Fibroblast of skin of left quadriceps (primary cell): ENCODE results near the gene BOC.
A peak's percentile ranks its signal among the peaks of the same experiment; 100 is the strongest.

Source experiments
- DNase-seq, 2 experiments: peaks; one replicate each; pipeline ENCODE4 v3.0.0-alpha.2; 2013; ENCODE audit warnings: low read depth in 2 of 2

BOC gene

DNA sequence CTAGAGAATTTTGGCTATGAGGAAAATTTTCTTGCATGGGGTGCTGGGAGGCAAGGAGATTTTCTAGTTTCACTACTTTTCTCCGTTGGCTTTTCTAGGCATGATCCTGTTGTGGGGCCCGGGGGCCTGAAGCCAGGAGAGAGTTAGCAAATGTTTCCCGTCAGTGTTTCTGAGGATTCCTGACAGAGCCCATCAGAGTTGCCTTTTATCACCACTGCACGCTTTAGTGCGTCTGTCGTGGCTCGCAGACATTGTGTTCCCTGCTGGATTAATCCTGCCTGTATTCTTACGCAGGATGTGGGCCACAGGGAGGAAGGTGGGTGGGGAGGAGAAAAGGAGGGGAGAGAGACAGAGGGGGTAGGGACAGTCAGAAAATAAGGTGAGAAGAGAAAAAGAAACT lies 18.1 kb upstream of the BOC start:
- no peak for DNase-seq

DNA sequence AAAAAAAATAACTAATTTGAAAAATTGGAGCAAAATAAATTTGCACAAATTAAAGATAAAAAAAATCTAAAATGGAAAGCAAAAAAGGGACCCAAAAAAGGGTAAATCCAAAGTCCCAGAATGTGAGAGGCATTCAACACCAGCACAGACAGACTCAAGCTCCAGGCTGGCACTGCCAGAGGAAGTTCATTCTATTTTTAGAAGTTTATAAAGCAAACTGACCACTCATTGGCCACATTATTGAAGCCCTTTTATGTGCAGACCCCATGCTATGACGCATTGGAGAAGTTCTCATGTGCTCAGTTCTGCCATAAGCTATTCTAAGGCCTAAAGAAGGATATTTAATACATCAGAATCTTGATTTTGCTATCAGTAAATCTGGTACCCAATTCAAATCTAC lies 17.6 kb upstream of the BOC start:
- DNase-seq = no peak

DNA sequence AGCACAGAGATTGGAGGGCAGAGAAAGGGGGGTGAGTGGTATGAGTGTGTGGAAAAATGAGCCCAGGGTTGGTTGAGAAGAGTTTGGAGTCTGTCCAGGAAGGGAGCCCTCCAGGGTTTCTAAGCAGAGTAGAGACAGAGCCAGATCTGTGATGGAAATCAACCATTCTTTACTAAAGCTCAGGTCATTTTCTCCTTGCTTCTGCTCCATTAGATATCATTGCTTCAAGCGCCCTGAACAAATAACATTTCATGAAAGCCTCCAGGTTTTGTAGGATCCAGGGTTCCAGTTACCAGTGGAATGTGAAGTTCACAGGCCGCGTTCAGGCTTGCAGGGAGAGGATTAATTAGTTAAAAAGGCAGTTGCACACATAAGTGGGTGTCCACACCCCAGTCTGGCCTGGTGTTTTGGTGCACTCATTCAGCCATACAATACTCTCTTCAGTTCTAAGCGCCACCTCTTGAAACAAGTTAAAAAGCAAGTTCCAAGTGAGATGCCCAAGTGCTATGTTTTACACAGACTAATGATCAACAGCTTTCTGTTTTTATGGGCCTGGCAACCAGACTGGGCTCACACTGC lies 16.4 kb upstream of the BOC start:
- no peak for DNase-seq

- DNase-seq = no peak
These were observed 11.0 kb upstream of the BOC start for GRCh38 chr3:113200351-113200750.

DNA sequence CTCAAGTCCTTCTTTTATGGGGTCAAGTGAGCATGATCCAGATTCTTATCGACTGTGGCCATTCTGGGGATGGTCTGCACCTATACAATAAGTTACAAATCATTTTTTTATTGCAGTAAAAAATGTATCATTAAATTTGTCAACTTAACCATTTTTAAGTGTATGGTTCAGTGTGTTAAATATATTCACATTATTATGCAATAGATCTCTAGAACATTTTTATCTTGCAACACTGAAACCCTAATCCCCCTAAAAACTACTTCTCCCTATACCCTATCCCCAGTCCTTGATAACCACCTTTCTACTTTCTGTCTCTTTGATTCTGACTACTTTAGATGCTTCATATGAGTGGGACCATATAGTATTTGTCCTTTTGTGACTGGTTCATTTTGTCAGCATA lies 10.4 kb upstream of the BOC start:
- DNase-seq = no peak

DNA sequence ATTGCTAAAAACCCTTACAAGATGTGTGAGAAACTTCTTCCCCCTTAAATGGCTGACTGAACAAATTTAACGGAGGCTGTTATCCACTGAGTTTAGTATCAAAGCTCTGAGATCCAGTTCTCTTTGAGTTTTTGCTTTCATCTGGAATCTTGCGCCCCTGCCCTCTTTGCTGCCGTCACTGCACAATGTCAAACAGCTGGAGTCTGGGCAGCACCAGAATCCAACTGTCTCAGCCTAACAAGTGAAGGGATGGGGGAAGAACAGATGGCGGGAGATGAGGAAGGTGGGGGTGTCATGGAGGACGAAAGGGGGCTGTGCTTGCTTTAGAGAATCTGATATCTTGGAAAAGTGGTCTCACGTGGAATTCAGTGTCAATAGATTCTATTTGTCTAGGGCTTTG lies 7.0 kb upstream of the BOC start:
- DNase-seq = no peak

DNA sequence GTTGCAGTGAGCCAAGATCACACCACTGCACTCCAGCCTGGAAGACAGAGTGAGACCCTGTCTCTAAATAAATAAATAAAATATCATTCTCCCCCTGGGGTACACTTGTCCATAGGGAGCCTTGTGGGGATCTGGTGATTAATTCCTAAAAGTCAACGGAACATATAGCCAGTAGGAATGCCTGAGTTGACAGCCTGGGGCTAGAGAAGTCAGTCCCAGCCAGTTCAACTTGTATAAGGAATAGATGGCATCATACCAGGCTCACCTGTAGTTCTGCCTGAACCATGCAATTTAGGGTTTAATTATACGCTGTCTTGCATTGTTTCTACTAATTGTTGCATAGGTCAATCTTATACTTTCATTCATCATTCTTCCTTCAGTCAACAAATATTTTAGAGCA lies 5.9 kb upstream of the BOC start:
- no peak for DNase-seq

DNA sequence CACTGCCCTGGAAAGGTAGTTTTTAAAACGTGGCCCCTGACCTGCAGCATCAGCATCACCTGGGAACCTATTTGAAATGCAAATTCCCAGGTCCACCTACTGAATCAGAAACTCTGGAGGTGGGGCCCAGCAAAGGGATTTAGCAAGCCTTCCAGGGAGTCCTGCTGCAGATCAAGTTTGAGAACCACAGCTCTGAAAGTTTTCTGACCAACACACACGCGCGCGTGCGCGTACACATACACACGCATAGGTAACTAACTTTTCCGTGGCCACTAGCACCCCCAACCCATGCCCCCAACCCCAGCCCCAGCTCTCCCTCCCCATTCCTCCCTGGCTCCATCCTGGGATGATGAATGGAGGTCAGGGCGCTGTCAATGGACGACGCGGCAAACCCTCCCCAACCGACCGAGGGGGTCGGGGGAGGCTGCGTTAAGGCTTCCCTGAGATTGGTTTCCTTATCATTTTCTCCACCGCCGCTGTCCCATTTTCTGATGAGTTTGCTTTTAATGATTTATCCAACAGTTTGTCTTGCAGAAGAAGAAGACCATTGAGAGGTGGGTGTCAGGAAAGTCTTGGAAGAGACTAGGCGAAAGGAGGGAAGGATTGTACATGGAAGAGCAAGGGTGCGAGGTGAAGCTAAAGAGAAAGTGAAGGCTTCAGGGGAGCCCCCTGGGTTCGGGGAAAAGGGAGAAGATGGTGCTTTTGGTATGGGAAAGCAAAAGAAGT lies 590 bp upstream of the BOC start:
- DNase-seq = no peak

DNA sequence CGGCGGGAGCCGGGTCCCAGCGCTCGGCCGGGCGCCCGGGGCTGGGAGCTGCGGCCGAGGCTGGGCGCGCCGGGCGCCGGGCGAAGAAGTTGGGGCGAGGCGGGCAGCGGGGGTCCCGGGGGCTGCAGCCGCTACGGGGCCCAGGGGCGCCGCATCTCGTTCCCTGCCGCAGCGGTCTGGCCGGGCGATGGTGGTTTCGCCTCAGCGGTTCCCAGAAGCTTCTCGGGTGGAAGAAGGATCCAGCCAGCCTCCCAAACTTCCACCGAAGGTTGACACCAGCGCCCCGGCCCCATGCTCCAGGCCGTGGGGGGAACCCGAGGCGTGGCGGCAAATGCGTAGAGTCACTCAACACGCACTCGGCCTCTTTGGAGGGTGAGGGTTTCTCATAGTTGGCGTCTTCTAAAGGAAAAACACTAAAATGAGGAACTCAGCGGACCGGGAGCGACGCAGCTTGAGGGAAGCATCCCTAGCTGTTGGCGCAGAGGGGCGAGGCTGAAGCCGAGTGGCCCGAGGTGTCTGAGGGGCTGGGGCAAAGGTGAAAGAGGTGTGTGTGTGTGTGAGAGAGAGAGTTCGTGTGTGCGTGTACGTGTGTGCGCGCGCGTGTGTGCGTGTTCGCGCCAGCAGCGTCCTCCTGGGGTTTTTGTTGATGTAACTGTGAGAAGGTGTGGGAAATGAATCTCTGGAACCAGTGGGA lies 940 bp downstream of the BOC start:
- DNase-seq = no peak

GRCh38 chr3:113212844-113213375 lies 1.6 kb downstream of the BOC start:
- no peak for DNase-seq

GRCh38 chr3:113213896-113214587 lies 2.7 kb downstream of the BOC start:
- DNase-seq = no peak

DNA sequence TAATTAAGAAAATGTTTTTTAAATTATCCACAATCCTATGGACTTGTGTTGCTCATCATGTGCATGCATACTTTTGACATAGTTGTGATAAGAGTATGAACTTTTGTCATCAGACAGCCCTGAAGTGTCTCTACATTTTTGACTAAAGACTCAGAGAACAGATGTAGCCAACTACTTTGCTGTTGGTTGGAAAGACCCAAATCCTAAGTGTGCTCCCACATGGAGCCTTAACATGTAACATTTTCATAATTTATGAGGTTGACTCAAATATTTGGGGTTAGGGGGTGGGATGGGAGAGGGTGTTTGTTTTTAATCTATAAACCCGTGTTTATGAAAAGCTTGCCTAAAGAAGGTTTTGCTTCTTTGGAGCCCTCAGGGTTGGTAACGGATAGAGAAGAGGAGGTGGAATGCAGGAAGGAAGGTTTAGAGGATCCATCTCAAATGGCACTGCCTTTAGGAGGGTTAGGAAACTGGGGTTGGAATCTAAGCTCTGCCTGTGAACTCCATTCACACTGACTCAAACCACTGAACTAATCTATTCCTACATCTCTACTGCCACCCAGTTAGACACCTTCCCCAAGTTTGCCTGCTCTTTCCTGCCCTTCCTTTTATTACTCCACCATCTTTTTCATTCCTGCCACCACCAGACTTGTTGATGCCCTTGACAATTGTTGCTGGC lies 3.7 kb downstream of the BOC start:
- DNase-seq = peak; percentile 88 to 89

DNA sequence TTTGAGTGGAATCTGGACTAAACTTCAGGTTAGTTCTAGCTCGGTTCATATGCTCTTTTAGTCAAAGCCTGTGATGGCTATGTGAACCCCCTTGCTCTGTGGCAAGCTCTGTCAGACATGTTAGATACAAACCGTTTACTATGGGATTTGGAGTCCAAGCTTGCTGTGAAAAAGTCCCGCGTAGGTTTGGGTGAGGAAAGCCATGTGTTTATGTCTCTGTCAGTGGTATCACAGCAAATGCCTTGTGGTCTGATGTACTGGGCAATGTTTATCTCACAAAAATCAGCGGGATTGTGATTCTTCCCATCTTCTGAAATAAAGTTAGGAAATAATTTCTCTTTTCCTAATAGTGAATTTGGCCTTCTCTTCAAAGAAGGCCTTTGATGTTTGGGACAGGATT lies 5.0 kb downstream of the BOC start:
- no peak for DNase-seq

DNA sequence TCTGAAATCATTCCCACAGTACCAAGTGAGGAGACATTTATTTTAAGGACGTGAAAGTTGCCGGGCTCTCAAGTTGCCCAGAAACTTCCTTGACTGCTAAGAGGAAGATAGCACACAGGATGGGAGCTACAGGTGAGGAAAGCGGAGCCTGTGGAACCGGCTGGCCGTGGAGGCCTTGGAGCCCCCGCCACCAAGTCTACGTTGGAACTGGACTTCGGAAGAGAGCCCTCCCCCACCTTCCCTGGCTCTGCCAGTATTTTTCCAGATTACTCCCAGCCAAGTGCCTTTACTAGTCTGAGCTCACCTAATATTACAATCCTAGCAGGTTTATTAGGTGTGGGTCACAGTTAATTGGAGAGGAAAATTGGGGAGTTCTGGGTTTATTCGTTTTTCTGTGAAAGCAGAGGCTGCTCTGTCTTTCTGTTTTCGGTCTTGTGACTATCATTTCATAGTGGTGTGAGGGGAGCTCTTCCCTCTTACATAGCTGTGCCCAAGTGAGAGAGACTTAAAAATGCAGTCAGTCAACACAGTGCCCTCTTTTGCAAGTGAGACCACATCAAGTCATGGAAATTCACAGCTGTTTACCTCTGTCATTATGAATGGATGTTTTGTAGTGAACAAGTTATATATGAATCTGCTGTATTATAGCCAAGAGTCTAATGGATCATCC lies 6.8 kb downstream of the BOC start:
- no peak for DNase-seq

DNA sequence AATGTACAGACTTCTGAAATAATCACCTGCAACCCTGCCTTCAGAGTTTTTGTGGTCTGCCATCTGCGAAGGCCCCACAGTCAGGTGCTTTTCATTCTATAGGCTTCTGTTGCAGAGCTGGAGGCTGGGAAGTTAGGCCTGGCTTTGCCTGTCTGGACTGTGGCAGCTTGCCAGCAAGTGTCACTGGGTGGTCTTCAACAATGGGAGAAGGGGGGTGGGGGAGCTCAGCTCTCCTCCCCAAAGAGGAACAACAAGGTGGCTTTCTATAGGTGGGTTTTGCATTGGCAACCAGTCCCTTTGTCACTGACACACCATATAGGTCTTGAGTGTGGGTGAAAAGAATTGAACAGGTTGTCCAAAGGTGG lies 7.3 kb downstream of the BOC start:
- no peak for DNase-seq

GRCh38 chr3:113219605-113220300 lies 8.4 kb downstream of the BOC start:
- DNase-seq = no peak

- DNase-seq = no peak
These were observed 9.4 kb downstream of the BOC start for GRCh38 chr3:113220721-113221120.

GRCh38 chr3:113221721-113222257 lies 10.4 kb downstream of the BOC start:
- DNase-seq = no peak

- DNase-seq = no peak
These were observed 11.2 kb downstream of the BOC start for GRCh38 chr3:113222451-113223086.
